HG03097 (cell line): Measurements from ENCODE around the gene ITIH5.

Source experiments
- ATAC-seq: cut with Tn5 transposase; IDR thresholded peaks from one replicate; pipeline ENCODE4 v1.9.1; 2021; ENCODE audit not compliant: unreplicated experiment, low FRiP score

The ITIH5 gene

DNA sequence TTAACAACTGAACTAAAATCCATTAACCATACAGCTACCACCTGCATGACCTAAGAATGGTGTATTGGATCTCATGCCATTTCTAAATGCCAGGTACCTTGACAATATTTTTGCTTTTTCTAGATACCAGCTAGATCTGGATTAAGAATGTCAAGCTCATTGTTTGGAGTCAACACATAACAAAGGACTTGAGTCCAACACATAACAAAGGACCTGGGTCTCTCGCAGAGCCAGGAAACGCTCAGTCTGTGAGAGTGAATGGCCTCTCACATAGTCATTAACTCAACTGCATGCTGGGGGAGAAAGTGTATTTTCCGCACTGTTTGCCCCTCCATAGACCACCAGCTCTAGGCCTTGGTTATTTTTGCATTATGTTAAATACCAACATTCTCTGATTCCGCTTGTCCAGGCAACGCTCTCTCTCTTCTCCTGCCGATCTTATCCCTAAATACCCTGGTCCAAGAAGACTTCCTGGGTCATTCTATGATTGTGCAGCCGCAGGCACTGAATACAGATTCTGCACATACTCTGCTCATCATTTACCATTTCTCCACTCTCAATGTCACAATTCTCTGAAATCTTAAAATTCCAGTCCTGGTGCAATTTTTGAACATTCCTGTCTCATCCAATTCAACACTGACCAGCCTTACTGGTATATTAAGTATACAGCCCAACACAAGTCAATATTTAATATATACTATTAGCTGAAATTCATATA is 31.2 kb downstream of the ITIH5 start:
- ATAC-seq: no peak

GRCh38 chr10:7634142-7634894 is 32.4 kb downstream of the ITIH5 start:
- no peak for ATAC-seq

GRCh38 chr10:7626283-7626682 is 40.5 kb downstream of the ITIH5 start:
- ATAC-seq: no peak

DNA sequence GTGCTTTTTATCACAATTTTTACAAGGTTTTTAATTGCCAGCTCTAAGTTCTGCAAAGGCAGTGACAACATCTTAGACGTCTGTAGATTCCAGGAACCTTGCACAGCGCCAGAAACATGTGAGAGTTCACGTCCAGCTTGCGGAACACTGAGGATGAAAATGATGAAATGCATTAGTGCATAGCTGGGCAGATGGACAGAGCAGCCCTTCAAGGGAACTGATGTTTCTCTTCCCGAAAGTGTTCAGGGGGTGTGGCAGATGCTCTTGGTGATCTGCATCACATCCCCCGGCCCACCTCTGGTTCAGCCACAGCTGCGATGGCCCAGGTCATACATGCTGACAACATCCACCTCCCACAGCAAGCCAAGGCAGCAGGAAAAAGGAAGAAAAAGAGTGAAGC is 40.9 kb downstream of the ITIH5 start:
- ATAC-seq: no peak

- no peak for ATAC-seq
These were observed 41.8 kb downstream of the ITIH5 start for GRCh38 chr10:7625009-7625408.

DNA sequence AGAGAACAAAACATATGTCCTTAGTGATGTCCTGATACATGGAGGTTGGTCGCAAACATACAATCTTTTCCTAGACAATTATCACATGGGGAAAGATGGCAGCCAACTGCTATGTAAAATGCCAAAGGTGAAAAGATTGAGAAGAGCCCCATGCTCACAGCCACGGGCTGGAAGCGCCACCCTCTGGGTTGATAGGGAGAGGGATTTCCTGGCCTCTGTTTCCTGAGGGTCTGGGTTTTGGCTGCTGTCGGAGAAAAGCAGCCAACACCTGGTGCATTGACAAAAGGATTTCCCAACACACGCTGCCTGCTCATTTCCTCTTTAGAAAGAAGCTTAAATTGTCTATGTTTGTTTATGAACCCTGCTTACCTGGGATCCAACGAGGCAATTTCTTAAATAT is 43.8 kb downstream of the ITIH5 start:
- no peak for ATAC-seq

DNA sequence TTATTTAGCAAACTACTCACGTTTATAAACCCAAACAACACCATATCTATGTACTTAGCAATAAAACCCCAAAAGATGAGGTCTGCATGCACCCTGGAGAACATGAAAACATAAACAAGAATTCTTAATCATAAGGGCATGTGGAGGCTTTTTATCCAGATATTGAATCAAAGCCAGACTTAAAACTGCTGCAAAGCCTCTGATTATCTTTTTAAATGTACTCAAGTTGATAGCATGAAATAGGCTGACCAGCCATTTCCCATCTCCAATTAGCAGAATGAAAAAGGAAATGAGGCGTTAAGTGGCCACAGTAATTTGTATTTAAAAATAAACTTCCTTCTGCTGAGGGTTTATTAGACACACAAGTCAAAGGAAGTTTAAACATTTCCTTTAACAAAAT is 48.3 kb downstream of the ITIH5 start:
- ATAC-seq: no peak

DNA sequence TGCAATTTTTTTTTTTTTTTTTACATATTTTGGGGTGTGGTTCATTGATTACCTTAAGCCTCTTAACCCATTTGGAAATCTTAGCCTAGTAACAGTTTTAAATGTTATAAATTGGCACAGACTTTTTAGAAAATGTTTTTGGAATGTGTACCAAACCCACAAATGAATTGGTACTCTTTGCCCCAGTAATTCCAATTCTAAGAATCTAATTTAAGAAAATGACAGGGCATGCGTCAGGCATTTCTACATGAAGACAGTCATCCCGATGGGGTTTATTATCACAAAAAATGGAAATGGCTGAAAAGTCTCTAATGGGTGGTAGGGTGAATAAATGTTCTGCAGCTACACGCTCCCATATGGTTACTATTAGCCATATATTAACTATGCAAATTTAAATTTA is 54.9 kb downstream of the ITIH5 start:
- ATAC-seq: no peak

DNA sequence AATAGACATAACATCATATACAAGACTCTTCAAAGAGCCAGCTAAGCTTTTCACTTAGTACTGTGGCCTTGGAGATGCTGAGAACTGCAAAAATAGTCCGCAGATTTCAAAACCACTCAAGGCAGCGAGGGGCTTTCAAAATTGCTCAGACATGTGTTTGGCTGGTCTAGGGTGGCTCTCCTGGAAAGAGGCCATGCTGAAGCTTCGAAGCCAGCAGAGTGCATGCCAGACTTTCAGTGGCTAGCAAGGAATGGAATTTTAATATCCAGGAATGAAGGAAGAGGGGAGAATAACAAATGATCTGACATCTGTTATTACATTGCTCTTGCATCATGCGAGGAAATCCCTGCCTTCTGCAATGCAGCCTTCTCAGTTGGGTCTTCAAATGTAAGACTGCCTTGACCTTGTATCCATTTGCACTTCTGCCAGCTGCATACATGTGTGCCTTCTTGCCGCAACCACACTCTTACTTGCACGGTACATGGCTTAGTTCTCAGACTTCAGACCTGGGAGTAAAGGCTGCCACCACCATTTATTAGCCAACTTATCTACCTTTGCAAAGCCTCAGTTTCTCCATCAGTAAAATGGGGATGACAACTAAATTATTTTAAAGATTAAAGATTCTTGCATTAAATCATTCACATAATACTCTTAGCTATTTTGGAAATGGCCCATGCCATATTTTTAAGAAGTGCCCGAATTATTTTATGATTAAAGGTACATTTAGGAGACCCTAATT is 55.9 kb downstream of the ITIH5 start:
- no peak for ATAC-seq

- ATAC-seq: no peak
These were observed 56.7 kb downstream of the ITIH5 start for GRCh38 chr10:7610026-7610425.

DNA sequence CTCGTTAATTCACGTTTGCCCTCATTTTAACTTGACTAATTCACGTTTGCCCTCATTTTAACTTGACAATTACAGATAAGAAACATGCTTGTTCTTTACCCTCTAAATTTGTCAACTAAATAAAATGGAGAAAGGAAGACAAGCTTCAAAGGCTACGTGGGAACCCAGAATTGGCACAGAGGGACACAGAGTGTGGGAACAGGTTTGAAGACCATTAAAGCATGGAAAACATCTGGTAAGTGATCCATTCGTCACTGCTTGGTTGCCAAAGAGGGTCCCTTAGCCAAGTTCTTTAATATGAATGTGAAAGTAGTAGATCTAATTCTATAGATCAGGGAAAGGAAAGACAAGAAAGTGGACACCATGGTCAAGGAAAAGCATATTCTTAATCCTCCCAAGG is 57.2 kb downstream of the ITIH5 start:
- ATAC-seq: no peak

DNA sequence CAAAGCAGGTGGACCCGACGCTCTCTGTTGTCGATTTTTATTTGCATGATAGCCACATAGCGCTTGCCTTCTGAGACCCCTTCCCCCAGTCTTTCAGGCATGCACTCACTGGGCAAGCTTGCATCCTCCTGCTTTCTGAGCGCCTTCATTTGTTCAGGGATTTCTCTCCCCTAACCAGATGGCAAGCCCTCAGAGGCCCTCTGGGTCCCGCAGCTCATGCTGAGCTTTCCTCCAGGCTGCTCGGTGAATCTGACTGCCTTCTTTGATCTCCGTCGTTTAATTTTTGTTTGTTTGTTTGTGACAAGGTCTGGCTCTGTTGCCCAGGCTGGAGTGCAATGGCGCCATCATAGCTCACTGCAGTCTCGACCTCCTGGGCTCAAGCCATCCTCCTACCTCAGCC is 58.8 kb downstream of the ITIH5 start:
- ATAC-seq: no peak

DNA sequence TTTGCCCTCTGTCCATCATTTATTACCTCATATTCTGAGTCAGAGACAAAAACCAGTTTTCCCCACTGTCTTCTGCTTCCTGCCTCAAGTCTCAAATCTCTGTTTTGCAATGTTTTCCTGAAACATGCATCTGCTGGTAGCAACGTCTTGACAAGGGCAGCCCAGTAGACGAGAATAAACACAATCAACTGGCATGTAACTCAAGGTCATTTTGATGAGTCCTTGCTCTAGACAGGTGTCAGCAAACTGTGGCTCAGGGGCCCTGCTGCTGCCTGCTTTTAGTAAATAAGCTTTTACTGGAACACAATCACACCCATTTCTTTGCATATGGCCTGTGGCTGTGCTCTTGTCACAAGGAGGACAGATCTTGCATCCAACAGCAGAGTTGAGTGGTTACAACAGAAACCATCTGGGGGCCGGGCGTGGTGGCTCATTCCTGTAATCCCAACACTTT is 59.8 kb downstream of the ITIH5 start:
- no peak for ATAC-seq

DNA sequence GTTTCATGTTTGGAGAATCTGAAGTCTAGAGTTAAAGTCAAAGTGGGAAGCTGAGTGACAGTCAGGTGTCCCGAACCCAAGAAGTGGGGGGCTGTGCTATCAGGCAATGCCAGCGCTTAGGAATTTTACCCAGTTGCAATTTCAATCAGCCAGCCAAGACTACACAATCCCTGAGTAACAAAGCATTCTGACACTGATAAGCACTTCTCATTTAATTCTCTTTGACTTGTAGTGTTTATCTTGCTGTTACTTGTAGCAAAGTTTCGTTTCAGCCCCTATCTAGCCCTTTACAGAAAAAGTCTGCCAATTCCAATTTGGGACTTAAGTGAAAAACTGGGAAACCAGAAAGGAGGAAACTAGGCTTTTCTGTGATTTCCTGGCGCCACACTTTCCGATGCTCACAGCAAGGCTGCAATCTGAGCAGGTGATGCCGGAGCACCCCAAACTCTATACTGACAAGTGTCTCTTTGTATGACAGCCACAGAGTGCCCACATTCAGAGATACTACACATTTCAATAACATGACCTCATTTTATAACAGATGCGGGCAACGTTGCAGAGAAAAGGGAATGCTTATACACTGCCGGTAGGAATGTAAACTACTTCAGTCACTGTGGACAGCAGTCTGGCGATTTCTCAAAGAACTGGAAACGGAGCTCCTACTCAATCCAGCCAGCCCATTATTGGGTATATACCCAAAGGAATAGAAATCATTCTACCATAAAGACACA is 61.0 kb downstream of the ITIH5 start:
- no peak for ATAC-seq

- ATAC-seq: no peak
These were observed 65.6 kb downstream of the ITIH5 start for GRCh38 chr10:7601023-7601656.

DNA sequence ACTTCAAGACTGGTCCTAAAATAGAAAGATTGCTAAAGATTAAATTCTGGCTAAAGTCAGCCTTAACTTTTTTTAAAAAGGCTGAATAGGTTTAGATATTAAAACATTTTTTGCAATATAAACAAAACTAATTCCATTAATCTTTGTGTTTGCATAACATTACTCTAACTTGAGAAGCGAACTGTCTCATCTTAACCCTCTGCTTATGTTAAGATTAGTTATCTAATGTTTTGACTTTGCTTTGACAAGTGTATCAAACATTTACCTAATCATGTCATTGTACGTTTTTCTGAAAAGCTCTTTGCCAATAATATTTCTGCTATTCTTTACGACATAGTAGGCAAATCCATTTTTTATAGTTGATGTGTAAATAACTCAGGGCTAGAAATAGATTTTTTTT is 68.0 kb downstream of the ITIH5 start:
- no peak for ATAC-seq

DNA sequence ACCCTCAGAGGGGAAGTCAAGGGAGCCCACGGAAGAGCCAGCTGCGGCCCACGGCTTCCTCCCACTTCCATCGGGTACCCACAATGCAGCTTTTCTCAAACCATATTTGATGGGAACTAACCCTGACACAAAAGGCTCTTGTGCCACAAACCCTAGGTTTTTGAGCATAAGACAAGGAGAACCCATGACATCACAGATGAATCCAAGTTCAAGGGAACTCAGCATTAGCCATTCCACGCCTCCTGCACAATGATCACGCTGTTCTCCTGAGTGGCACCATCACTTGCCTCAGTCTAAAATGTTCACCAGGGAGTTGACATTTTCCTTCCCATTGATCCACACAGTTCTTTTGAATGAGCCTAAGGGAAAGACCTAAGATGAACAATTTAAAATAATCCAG is 70.4 kb downstream of the ITIH5 start:
- ATAC-seq: no peak

GRCh38 chr10:7593905-7594304 is 72.9 kb downstream of the ITIH5 start:
- ATAC-seq: no peak

DNA sequence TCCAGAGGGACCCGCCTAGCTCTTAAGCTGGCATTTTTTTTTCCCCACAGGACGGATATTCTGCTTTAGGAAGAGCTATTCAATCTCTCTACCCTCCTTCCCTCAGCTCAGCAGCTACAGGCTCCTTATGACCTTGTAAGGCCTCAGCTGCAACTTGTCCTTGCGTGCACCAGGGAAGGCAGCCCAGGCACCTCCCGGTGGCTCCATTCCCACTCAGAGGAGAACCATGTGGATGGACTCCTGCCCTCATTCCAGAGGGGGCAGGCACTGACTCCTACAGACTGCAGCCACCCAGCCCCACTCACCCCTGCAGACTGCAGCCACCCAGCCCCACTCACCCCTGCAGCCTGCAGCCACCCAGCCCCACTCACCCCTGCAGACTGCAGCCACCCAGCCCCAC is 73.7 kb downstream of the ITIH5 start:
- no peak for ATAC-seq

DNA sequence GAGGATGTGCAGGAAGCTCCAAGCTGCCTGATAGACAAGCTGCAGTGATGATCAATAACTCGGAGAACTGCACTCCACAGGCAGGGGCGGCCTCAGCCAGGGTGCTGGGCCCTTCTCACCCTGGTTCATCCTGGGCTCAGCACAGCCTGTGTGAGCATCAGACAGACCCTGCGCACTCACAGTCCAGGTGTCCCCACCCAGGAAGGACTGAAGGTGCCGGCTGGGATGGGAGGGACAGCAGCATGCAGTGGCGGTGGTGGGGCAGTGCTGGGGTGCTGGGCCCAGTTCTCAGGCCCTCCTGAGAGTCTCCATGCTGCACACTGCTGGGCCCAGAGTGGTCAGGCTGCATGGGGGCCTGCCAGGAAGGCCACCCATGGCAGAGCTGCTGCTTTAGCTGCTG is 74.1 kb downstream of the ITIH5 start:
- no peak for ATAC-seq
